Peyer's patch (tissue), 4 donors: ENCODE data around the gene BRD1. TPM values are rescaled to one million over a fixed set of nuclear protein-coding genes. Genes with fewer than 3 reads are reported as not detected.

ENCODE experiments used
- DNase-seq, 3 donors: peaks; one replicate each; pipeline ENCODE4 v3.0.0-alpha.2; 2017 to 2019
- H3K27ac ChIP-seq, 4 donors: fragments of 200-600 bp; sonication (generic); one replicate each; pipeline ENCODE4 v1.5.1; 2016 to 2019
- H3K27me3 ChIP-seq, 2 donors: fragments of 200-600 bp; sonication (generic); one replicate each; pipeline ENCODE4 v1.5.1; 2019
- H3K36me3 ChIP-seq, 3 donors: fragments of 200-600 bp; sonication (generic); one replicate each; pipeline ENCODE4 v1.5.1; 2016 to 2019
- H3K4me1 ChIP-seq, 4 donors: fragments of 200-600 bp; sonication (generic); one replicate each; pipeline ENCODE4 v1.5.1; 2016 to 2019
- H3K4me3 ChIP-seq, 4 donors: fragments of 200-600 bp; sonication (generic); 1 replicate in 3 of 4; 2 replicates in 1 of 4; pipeline ENCODE4 v1.5.1; 2016 to 2019; ENCODE audit warnings: mild to moderate bottlenecking in 1 of 4
- H3K9me3 ChIP-seq, 4 donors: fragments of 200-600 bp; sonication (generic); one replicate each; pipeline ENCODE4 v1.5.1; 2016 to 2019; ENCODE audit warnings: mild to moderate bottlenecking in 1 of 4
- CTCF ChIP-seq, 6 experiments: fragments of 450-650 bp in 4 of 6; fragments of 200-600 bp in 2 of 6; sonication (generic) in 1 of 6; IDR thresholded peaks; one replicate each; pipeline ENCODE4 v1.5.1; 2017 to 2019; ENCODE audit warnings: antibody characterized with exemption in 6 of 6, mild to moderate bottlenecking in 3 of 6, moderate library complexity in 1 of 6
- POLR2A ChIP-seq, 2 donors: fragments of 450-650 bp; IDR thresholded peaks; one replicate each; pipeline ENCODE4 v1.5.1; 2017; ENCODE audit warnings: antibody characterized with exemption in 2 of 2, mild to moderate bottlenecking in 2 of 2, moderate library complexity in 2 of 2
- total RNA-seq, 4 donors: library from RNA; depleted of rRNA; stranded (reverse); fragments of >200 nt; gene quantifications; one replicate each; pipeline ENCODE4 v1.1.0, GENCODE V29; 2016

The BRD1 gene
- total RNA-seq, 4 donors from 2014 or later: 54.1 to 126 (median 78.5) TPM

- H3K9me3 ChIP-seq: no peaks in the 10 kb centered on the region
- no peaks in the 10 kb centered on the region for H3K36me3 ChIP-seq
- H3K27me3 ChIP-seq: no peaks in the 10 kb centered on the region
- no peak overlapping the region for H3K27ac ChIP-seq
- TF ChIP-seq POLR2A (IDR thresholded peaks at IDR 0.05) (no peak), CTCF (IDR thresholded peaks at IDR 0.05) (no peak)
- H3K4me3 ChIP-seq: no peak overlapping the region
- DNase-seq: peak in 1 of 3 donors; percentile 19
- H3K4me1 ChIP-seq: no peaks in the 10 kb centered on the region
Measured at GRCh38 chr22:49753276-49753890, 74.3 kb downstream of the BRD1 start.

GRCh38 chr22:49752598-49753091 lies 75.0 kb downstream of the BRD1 start:
- Histone ChIP-seq H3K9me3 (peaks cover 0 to 3% (median 0%) of the 10 kb centered on the region in 4 donors), H3K36me3 (no peaks in the 10 kb centered on the region), H3K4me1 (no peaks in the 10 kb centered on the region), H3K27me3 (no peaks in the 10 kb centered on the region), H3K4me3 (no peak overlapping the region), H3K27ac (no peak overlapping the region)
- TF ChIP-seq CTCF (IDR thresholded peaks at IDR 0.05) (no peak), POLR2A (IDR thresholded peaks at IDR 0.05) (no peak)
- peak in 1 of 3 donors; percentile 25 for DNase-seq

GRCh38 chr22:49751966-49752597 lies 75.6 kb downstream of the BRD1 start:
- no peak overlapping the region for H3K4me3 ChIP-seq
- no peak overlapping the region for H3K27ac ChIP-seq
- H3K9me3 ChIP-seq: peaks cover 0 to 8% (median 0%) of the 10 kb centered on the region in 4 donors
- no peaks in the 10 kb centered on the region for H3K4me1 ChIP-seq
- peak in 1 of 3 donors; percentile 23 for DNase-seq
- H3K36me3 ChIP-seq: no peaks in the 10 kb centered on the region
- no peaks in the 10 kb centered on the region for H3K27me3 ChIP-seq
- TF ChIP-seq POLR2A (IDR thresholded peaks at IDR 0.05) (no peak), CTCF (IDR thresholded peaks at IDR 0.05) (no peak)

- no peaks in the 10 kb centered on the region for H3K36me3 ChIP-seq
- no peak for TF ChIP-seq CTCF (IDR thresholded peaks at IDR 0.05)
- no peak for TF ChIP-seq POLR2A (IDR thresholded peaks at IDR 0.05)
- H3K4me1 ChIP-seq: no peaks in the 10 kb centered on the region
- H3K9me3 ChIP-seq: peaks cover 0 to 8% (median 0%) of the 10 kb centered on the region in 4 donors
- H3K27ac ChIP-seq: no peak overlapping the region
- DNase-seq: peak in 1 of 3 donors; percentile 11
- H3K27me3 ChIP-seq: no peaks in the 10 kb centered on the region
- H3K4me3 ChIP-seq: no peak overlapping the region
Measured at GRCh38 chr22:49751318-49751965, 76.2 kb downstream of the BRD1 start.

- Histone ChIP-seq H3K27ac (no peak overlapping the region), H3K4me1 (no peaks in the 10 kb centered on the region), H3K27me3 (no peaks in the 10 kb centered on the region), H3K36me3 (no peaks in the 10 kb centered on the region), H3K9me3 (peaks cover 0 to 8% (median 0%) of the 10 kb centered on the region in 4 donors), H3K4me3 (no peak overlapping the region)
- DNase-seq: peak in 1 of 3 donors; percentile 30
- TF ChIP-seq POLR2A (IDR thresholded peaks at IDR 0.05) (no peak), CTCF (IDR thresholded peaks at IDR 0.05) (no peak)
Measured at GRCh38 chr22:49749885-49750510, 77.7 kb downstream of the BRD1 start.
